SU-DHL-6 (cell line): Measurements from ENCODE around the gene HEMK1.

Experiments used
- H2AFZ ChIP-seq: fragments of 200-600 bp; sonication (generic); 2 replicates; pipeline ENCODE4 v1.6.1; 2014; ENCODE audit warnings: low read depth, mild to moderate bottlenecking, moderate library complexity, mixed read lengths, antibody characterized with exemption, low read length; ENCODE audit not compliant: severe bottlenecking
- H3F3A ChIP-seq: fragments of 200-600 bp; shearing (Covaris generic); 2 replicates; pipeline ENCODE4 v1.6.0; 2016; ENCODE audit warnings: antibody characterized with exemption, mild to moderate bottlenecking; ENCODE audit not compliant: insufficient read depth
- H3K27ac ChIP-seq: fragments of 200-600 bp; sonication (generic); 2 replicates; pipeline ENCODE4 v1.5.1; 2016; ENCODE audit warnings: low read depth, mild to moderate bottlenecking, low read length, moderate library complexity, mixed read lengths
- H3K27me3 ChIP-seq: fragments of 200-600 bp; sonication (generic), shearing (Covaris generic); 2 replicates; pipeline ENCODE4 v1.6.0; 2014; ENCODE audit warnings: mild to moderate bottlenecking, low read length
- H3K36me3 ChIP-seq: fragments of 200-600 bp; sonication (generic); 2 replicates; pipeline ENCODE4 v1.6.1; 2014; ENCODE audit warnings: mild to moderate bottlenecking, low read length, mixed read lengths
- H3K4me2 ChIP-seq: fragments of 300-600, 200-600 bp; shearing (Covaris generic), sonication (generic); 2 replicates; pipeline ENCODE4 v1.6.0; 2014; ENCODE audit warnings: low read length, low read depth, mild to moderate bottlenecking; ENCODE audit not compliant: poor library complexity, severe bottlenecking
- H3K4me3 ChIP-seq: fragments of 200-600 bp; sonication (generic); 2 replicates; pipeline ENCODE4 v1.5.1; 2014; ENCODE audit warnings: antibody characterized with exemption, low read length, mild to moderate bottlenecking, mixed read lengths; ENCODE audit not compliant: insufficient read depth, poor library complexity, severe bottlenecking
- H3K79me2 ChIP-seq: fragments of 200-600 bp; sonication (generic); 2 replicates; pipeline ENCODE4 v1.6.1; 2014; ENCODE audit warnings: mild to moderate bottlenecking, low read length, moderate library complexity; ENCODE audit not compliant: insufficient read depth
- H3K9ac ChIP-seq: fragments of 200-600 bp; sonication (generic); 2 replicates; pipeline ENCODE4 v1.7.0; 2014; ENCODE audit warnings: mild to moderate bottlenecking, low read length
- H3K9me2 ChIP-seq: fragments of 200-600 bp; sonication (generic); replicated peaks from 2 replicates; pipeline ENCODE4 v1.6.1; 2014; ENCODE audit warnings: low read length; ENCODE audit not compliant: insufficient read depth
- H3K9me3 ChIP-seq: fragments of 200-600 bp; sonication (generic); 2 replicates; pipeline ENCODE4 v1.6.1; 2014; ENCODE audit warnings: low read length, mixed read lengths; ENCODE audit not compliant: insufficient read depth
- H4K20me1 ChIP-seq: fragments of 200-600 bp; sonication (generic); 2 replicates; pipeline ENCODE4 v1.6.1; 2014; ENCODE audit warnings: low read depth, mild to moderate bottlenecking, antibody characterized with exemption, low read length, moderate library complexity, mixed read lengths
- EZH2phosphoT487 ChIP-seq: fragments of 200-600 bp; sonication (generic), shearing (Covaris generic); conservative IDR thresholded peaks from 2 replicates; pipeline ENCODE4 v1.6.1; 2018; ENCODE audit warnings: mild to moderate bottlenecking, antibody characterized with exemption, low read length, moderate library complexity, mixed read lengths
- TF ChIP-seq, protein P1 (sequence below): fragments of 200-600 bp; sonication (generic); IDR thresholded peaks from one replicate; pipeline ENCODE4 v1.5.1; 2017; ENCODE audit warnings: antibody characterized with exemption, mild to moderate bottlenecking, low read length, moderate library complexity; ENCODE audit not compliant: insufficient read depth, poor library complexity, severe bottlenecking

Gene HEMK1

DNA sequence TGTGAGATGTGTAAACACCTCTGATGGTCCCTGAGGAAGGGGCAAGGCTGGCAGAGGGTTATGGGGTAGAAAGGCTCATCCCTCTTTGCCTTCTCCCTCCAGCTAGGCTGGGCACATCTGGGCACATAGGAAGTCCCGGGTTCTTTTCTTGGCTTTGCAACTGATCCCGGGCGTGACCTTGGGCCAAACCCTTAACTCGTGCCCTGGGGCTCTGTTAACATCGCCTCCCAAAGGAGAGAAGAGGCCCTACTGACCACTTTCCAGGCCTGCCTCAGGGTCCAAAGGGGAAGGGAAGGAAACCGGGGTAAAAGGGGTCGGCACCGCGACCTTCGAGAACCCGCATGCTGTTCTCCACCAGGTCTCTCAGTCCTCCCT lies 2.3 kb upstream of the HEMK1 start:
- no peak for TF ChIP-seq EZH2phosphoT487
- TF ChIP-seq, protein P1, sequence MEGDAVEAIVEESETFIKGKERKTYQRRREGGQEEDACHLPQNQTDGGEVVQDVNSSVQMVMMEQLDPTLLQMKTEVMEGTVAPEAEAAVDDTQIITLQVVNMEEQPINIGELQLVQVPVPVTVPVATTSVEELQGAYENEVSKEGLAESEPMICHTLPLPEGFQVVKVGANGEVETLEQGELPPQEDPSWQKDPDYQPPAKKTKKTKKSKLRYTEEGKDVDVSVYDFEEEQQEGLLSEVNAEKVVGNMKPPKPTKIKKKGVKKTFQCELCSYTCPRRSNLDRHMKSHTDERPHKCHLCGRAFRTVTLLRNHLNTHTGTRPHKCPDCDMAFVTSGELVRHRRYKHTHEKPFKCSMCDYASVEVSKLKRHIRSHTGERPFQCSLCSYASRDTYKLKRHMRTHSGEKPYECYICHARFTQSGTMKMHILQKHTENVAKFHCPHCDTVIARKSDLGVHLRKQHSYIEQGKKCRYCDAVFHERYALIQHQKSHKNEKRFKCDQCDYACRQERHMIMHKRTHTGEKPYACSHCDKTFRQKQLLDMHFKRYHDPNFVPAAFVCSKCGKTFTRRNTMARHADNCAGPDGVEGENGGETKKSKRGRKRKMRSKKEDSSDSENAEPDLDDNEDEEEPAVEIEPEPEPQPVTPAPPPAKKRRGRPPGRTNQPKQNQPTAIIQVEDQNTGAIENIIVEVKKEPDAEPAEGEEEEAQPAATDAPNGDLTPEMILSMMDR = no peak
- no peaks in the 10 kb centered on the region for H3K36me3 ChIP-seq
- H3K9me3 ChIP-seq = no peaks in the 10 kb centered on the region
- peak overlapping the region; percentile 79 for H3K4me2 ChIP-seq
- H3K27ac ChIP-seq = no peak overlapping the region
- H3K9ac ChIP-seq = peak overlapping the region; percentile 52
- no peaks in the 10 kb centered on the region for H4K20me1 ChIP-seq
- peak overlapping the region; percentile 7 for H2AFZ ChIP-seq
- peak overlapping the region; percentile 40 for H3K4me3 ChIP-seq
- no peaks in the 10 kb centered on the region for H3K9me2 ChIP-seq
- peaks cover 6% of the 10 kb centered on the region; the same call in 1 of the 2 replicates for H3F3A ChIP-seq
- no peaks in the 10 kb centered on the region for H3K79me2 ChIP-seq
- no peaks in the 10 kb centered on the region for H3K27me3 ChIP-seq

DNA sequence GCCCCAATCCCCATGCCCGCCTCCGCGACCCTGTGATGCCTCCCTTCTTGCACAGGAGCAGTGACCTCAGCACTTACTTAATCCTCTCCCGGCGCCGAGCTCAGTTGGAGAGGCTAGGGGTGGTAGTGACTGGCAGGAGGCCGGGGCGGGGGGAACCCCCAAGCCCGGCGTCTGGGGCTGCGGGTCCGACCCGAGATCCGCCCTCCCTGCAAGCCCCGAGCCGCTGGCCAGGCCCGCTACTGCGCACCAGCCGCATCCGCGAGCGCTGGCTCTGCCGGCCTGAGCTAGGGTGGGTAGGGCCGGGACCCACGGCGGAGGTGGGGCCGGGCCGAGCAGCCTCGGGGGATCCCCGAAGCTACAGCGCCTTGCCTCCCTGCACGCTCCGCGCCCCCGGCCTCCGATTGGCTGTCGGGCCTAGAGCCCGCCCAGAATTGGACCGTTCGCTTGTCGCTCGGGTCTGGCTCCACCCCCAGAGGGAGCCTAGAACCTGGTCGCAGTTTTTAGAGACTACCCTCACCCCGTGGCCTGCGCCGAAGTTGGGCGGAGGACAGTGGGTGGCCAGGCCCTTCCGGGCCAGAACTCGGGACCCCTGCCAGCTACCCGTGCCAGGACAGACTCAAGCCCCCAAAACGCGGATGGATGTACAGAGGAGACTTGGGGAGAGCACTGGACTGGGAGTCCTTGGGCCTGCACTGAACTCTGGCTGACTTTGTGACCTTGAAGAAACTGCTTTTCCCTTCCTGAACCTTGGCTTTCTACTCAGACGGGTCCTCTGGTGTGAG lies 1.7 kb upstream of the HEMK1 start, which contains the start of gene C3orf18:
TSS of gene C3orf18 (minus strand) at position 362 of the 782 bp plus-strand sequence. CDS start 2,048 bp downstream, outside the sequence.
- Histone ChIP-seq H3K4me2 (peak within 1 kb of the TSS; percentile 79), H3K27me3 (no peaks in the 10 kb centered on the region), H4K20me1 (no peaks in the 10 kb centered on the region), H3K27ac (no peak within 1 kb of the TSS), H3K79me2 (no peaks in the 10 kb centered on the region), H3K9me3 (no peaks in the 10 kb centered on the region), H3K9me2 (no peaks in the 10 kb centered on the region), H3K4me3 (peak within 1 kb of the TSS; percentile 97), H3F3A (peaks cover 6% of the 10 kb centered on the region; the same call in 1 of the 2 replicates), H3K36me3 (no peaks in the 10 kb centered on the region), H2AFZ (peak within 1 kb of the TSS; percentile 7), H3K9ac (peak within 1 kb of the TSS; percentile 79)
- no peak for TF ChIP-seq EZH2phosphoT487
- TF ChIP-seq, protein P1 = no peak

DNA sequence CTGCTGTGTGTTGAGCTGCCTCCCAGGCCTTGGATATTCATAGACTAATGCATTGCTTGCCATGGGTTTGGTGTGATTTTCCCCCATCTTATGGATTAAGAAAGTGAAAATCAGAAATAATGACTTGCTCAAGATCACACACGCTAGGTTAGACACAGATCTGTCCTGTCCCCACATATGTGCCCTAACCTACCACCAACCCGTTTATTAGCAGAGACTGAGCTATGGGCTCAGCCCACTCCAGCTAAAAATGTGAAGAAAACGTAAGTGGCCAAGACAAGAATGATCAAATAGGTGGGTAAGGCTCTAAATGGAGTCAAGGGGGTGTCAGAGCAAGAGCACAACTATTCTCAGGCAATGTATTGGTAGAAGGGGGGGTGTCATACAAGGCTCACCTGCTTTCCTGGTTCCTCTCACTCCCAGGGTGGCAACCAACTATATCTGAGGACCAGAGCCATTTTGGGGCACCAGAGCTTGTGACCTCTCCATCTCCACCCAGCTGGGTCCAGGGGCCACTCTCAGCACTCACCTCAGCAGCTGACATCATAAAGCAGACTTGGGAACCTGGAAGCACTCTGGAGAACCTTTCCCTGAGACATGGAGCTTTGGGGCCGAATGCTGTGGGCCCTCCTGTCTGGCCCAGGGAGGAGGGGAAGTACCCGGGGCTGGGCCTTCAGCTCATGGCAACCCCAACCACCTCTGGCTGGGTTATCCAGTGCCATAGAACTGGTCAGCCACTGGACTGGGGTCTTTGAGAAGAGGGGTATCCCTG lies 1.4 kb downstream of the HEMK1 start:
- peaks cover 6% of the 10 kb centered on the region; the same call in 1 of the 2 replicates for H3F3A ChIP-seq
- no peak overlapping the region for H3K4me3 ChIP-seq
- H3K9me3 ChIP-seq = no peaks in the 10 kb centered on the region
- no peaks in the 10 kb centered on the region for H3K9me2 ChIP-seq
- no peaks in the 10 kb centered on the region for H3K79me2 ChIP-seq
- H3K9ac ChIP-seq = no peak overlapping the region
- H2AFZ ChIP-seq = no peak overlapping the region
- H3K27me3 ChIP-seq = no peaks in the 10 kb centered on the region
- no peaks in the 10 kb centered on the region for H3K36me3 ChIP-seq
- no peak overlapping the region for H3K27ac ChIP-seq
- peak overlapping the region; percentile 79 for H3K4me2 ChIP-seq
- TF ChIP-seq, protein P1 = no peak
- no peak for TF ChIP-seq EZH2phosphoT487
- no peaks in the 10 kb centered on the region for H4K20me1 ChIP-seq
